NCI-H2196 treated with DMSO at 0.1 percent for 48 hours (cell line): ENCODE measurements around the gene DLK2.

ENCODE experiments used
- DNase-seq: peaks from one replicate; lab custom pipeline; 2025; ENCODE audit not compliant: unreplicated experiment; lab: John Stamatoyannopoulos, UW

DLK2 gene

GRCh38 chr6:43454290-43454695, 1.1 kb downstream of the DLK2 start:
- DNase-seq = no peak

GRCh38 chr6:43453831-43454230, 1.5 kb downstream of the DLK2 start:
- no peak for DNase-seq

GRCh38 chr6:43452896-43453295, 2.5 kb downstream of the DLK2 start:
- no peak for DNase-seq

GRCh38 chr6:43451939-43452338, 3.4 kb downstream of the DLK2 start:
- DNase-seq = no peak

- no peak for DNase-seq
Measured at GRCh38 chr6:43451348-43451747, 4.0 kb downstream of the DLK2 start.

- no peak for DNase-seq
Measured at GRCh38 chr6:43450699-43451131, 4.6 kb downstream of the DLK2 start.

GRCh38 chr6:43448916-43449315, 6.4 kb downstream of the DLK2 start:
- DNase-seq = no peak

- no peak for DNase-seq
Measured at GRCh38 chr6:43447604-43448003, 7.7 kb downstream of the DLK2 start.

GRCh38 chr6:43445576-43445975, 9.8 kb downstream of the DLK2 start:
- no peak for DNase-seq

- DNase-seq = no peak
Measured at GRCh38 chr6:43444582-43444981, 10.8 kb downstream of the DLK2 start.

GRCh38 chr6:43444036-43444435, 11.3 kb downstream of the DLK2 start:
- no peak for DNase-seq

- DNase-seq = no peak
Measured at GRCh38 chr6:43442935-43443334, 12.4 kb downstream of the DLK2 start.

- DNase-seq = no peak
Measured at GRCh38 chr6:43437700-43438099, 17.6 kb downstream of the DLK2 start.

- no peak for DNase-seq
Measured at GRCh38 chr6:43436577-43437282, 18.6 kb downstream of the DLK2 start.

- no peak for DNase-seq
Measured at GRCh38 chr6:43435682-43436437, 19.5 kb downstream of the DLK2 start.

- DNase-seq = no peak
Measured at GRCh38 chr6:43434943-43435342, 20.4 kb downstream of the DLK2 start.

GRCh38 chr6:43434001-43434840, 21.1 kb downstream of the DLK2 start:
- no peak for DNase-seq

GRCh38 chr6:43433148-43433547, 22.2 kb downstream of the DLK2 start:
- no peak for DNase-seq

- DNase-seq = no peak
Measured at GRCh38 chr6:43432009-43432945, 23.1 kb downstream of the DLK2 start.

- no peak for DNase-seq
Measured at GRCh38 chr6:43428874-43429273, 26.5 kb downstream of the DLK2 start.
